Measurements from ENCODE around the gene HSD3B7. TPM values are rescaled to one million over a fixed set of nuclear protein-coding genes. Genes with fewer than 3 reads are reported as not detected.

Gene HSD3B7
- total RNA-seq, 1 experiment from 2014 or later, result 5.5 TPM

GRCh38 chr16:31007684-31008083, 22.7 kb downstream of the HSD3B7 start:
- Histone ChIP-seq H3K27ac (ENCODE audit: insufficient read length, low read depth, low read length) (no peak overlapping the region), H3K9me3 (ENCODE audit: control insufficient read depth, low read depth, low read length) (no peaks in the 10 kb centered on the region), H3K18ac (ENCODE audit: insufficient read length, low read depth, low read length) (no peak overlapping the region), H3K79me1 (ENCODE audit: insufficient read depth, low read depth, low read length, poor library complexity, severe bottlenecking) (no peaks in the 10 kb centered on the region), H2AK5ac (ENCODE audit: insufficient read length, low read length) (no peak overlapping the region), H2BK12ac (ENCODE audit: insufficient read length, low read depth, low read length) (no peak overlapping the region), H4K8ac (replicated peaks; ENCODE audit: insufficient read length, low read depth, low read length) (no peak overlapping the region), H3K9ac (ENCODE audit: extremely low read depth, insufficient read length, low read length) (no peak overlapping the region), H3K27me3 (ENCODE audit: insufficient read depth, low read length) (no peaks in the 10 kb centered on the region), H3K23me2 (ENCODE audit: insufficient read length, low read depth, low read length, poor library complexity, severe bottlenecking) (peaks cover 5% of the 10 kb centered on the region), H2BK120ac (ENCODE audit: low read depth, low read length, poor library complexity, severe bottlenecking) (no peak overlapping the region), H4K91ac (ENCODE audit: insufficient read length, low read depth, low read length) (no peak overlapping the region), H3K14ac (ENCODE audit: insufficient read depth, low read length) (no peak overlapping the region), H3K4me1 (ENCODE audit: insufficient read depth, low read length) (peaks cover 3% of the 10 kb centered on the region; the same call in 1 of the 2 replicates), H3K4ac (ENCODE audit: low read depth, low read length) (no peak overlapping the region), H2AFZ (ENCODE audit: low read length) (no peak overlapping the region), H3T11ph (ENCODE audit: low read length) (no peak overlapping the region), H4K20me1 (ENCODE audit: control insufficient read depth, insufficient read depth, insufficient read length) (no peaks in the 10 kb centered on the region), H2BK20ac (ENCODE audit: low read depth, low read length, poor library complexity, severe bottlenecking) (no peak overlapping the region), H4K5ac (ENCODE audit: insufficient read length, low read depth, low read length) (no peak overlapping the region), H2BK5ac (ENCODE audit: insufficient read length, low read length) (no peak overlapping the region), H3K23ac (ENCODE audit: insufficient read length, low read depth, low read length) (no peak overlapping the region), H3K56ac (ENCODE audit: insufficient read length, low read depth, low read length) (no peak overlapping the region), H2BK15ac (ENCODE audit: low read depth, low read length) (no peak overlapping the region), H3K79me2 (ENCODE audit: insufficient read depth, low read length) (no peaks in the 10 kb centered on the region; the same call in 1 of the 2 replicates), H3K4me2 (ENCODE audit: insufficient read depth, insufficient read length, low read length) (no peak overlapping the region)
- Mint-ChIP-seq H3K4me3 (no peak overlapping the region), H3K4me1 (peaks cover 24 to 43% of the 10 kb centered on the region in 2 experiments), H3K36me3 (ENCODE audit: insufficient read depth in 1 of 3, low read depth in 3 of 3) (no peaks in the 10 kb centered on the region; a peak in 1 of 7 replicates), H3K27me3 (ENCODE audit: low read depth) (peaks cover 19% of the 10 kb centered on the region), H3K27ac (peak overlapping the region in 1 of 3 experiments; percentile 62; a peak in 1 of 7 replicates), H3K9me3 (no peaks in the 10 kb centered on the region; a peak in 1 of 5 replicates)
- DNase-seq, result no peak
- no peak for TF ChIP-seq CTCF (conservative IDR thresholded peaks at IDR 0.05)
- WGBS (ENCODE audit: extremely low coverage, insufficient read length, low lambda C conversion rate), result no CpG with 5 or more reads among the region's 6 CpGs
